K562 (cell line): ENCODE data around the gene PDE6B.

Source experiments
- ARHGAP35 ChIP-seq: fragments of 450-650 bp; IDR thresholded peaks from 2 replicates; pipeline ENCODE4 v1.6.1; 2018; ENCODE audit not compliant: partially characterized antibody
- FOXP1 ChIP-seq: sonication (generic); formaldehyde crosslinking; IDR thresholded peaks from 2 replicates; pipeline ENCODE4 v1.8.0; 2022; ENCODE audit warnings: mild to moderate bottlenecking, missing genetic modification reagents
- POLR2A ChIP-seq: fragments of 450-650 bp; conservative IDR thresholded peaks from 2 replicates; pipeline ENCODE4 v1.6.1; 2016
- TF ChIP-seq, protein P1 (sequence below), 2 experiments: fragments of 450-650 bp in 1 of 2; sonication (generic) in 1 of 2; formaldehyde crosslinking in 1 of 2; IDR thresholded peaks in 1 of 2; conservative IDR thresholded peaks in 1 of 2; 2 replicates each; pipeline versions ENCODE4 v1.6.1 to v1.8.1; 2016 to 2023; ENCODE audit warnings: mild to moderate bottlenecking in 2 of 2, moderate library complexity in 2 of 2, inconsistent platforms in 1 of 2, missing genetic modification reagents in 1 of 2

GRCh38 chr4:692771-693554, 67.6 kb downstream of the PDE6B start:
- TF ChIP-seq ARHGAP35 = no peak
- TF ChIP-seq, protein P1, sequence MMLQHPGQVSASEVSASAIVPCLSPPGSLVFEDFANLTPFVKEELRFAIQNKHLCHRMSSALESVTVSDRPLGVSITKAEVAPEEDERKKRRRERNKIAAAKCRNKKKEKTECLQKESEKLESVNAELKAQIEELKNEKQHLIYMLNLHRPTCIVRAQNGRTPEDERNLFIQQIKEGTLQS (IDR thresholded peaks at IDR 0.05) = no peak
- TF ChIP-seq, protein P1 (CRISPR knock-in tag; conservative IDR thresholded peaks at IDR 0.05) = no peak
- TF ChIP-seq POLR2A = no peak
- no peak for TF ChIP-seq FOXP1 (CRISPR knock-in tag)
